ENCODE data around the gene GNB5.
A peak's percentile ranks its signal among the peaks of the same experiment; 100 is the strongest.

The GNB5 gene

GRCh38 chr15:52178765-52179164 is 12.4 kb downstream of the GNB5 start:
- TF ChIP-seq CTCF (IDR thresholded peaks at IDR 0.05; ENCODE audit: insufficient read depth, low read length) (no peak), POLR2AphosphoS5 (IDR thresholded peaks at IDR 0.05; ENCODE audit: low read depth) (no peak), REST (IDR thresholded peaks at IDR 0.05; ENCODE audit: insufficient replicate concordance, low read depth) (no peak)
- DNase-seq (ENCODE audit: low read depth in 1 of 2, low spot score in 1 of 2) = no peak
- no peak overlapping the region for H3K27ac ChIP-seq (replicated peaks)
- peaks cover 3% of the 10 kb centered on the region for H3K27me3 ChIP-seq (ENCODE audit: insufficient read depth, poor library complexity, severe bottlenecking)
- H3K4me3 ChIP-seq (replicated peaks; ENCODE audit: insufficient read depth, low read length) = peak overlapping the region; percentile 91

- no peak overlapping the region for H3K4me3 ChIP-seq (replicated peaks; ENCODE audit: insufficient read depth, low read length)
- TF ChIP-seq REST (IDR thresholded peaks at IDR 0.05; ENCODE audit: insufficient replicate concordance, low read depth) = no peak
- TF ChIP-seq CTCF (IDR thresholded peaks at IDR 0.05; ENCODE audit: insufficient read depth, low read length) = no peak
- TF ChIP-seq SPI1 (IDR thresholded peaks at IDR 0.05; ENCODE audit: borderline replicate concordance, low read depth) = no peak
- TF ChIP-seq POLR2AphosphoS5 (IDR thresholded peaks at IDR 0.05; ENCODE audit: low read depth) = no peak
- no peak for TF ChIP-seq GABPA (IDR thresholded peaks at IDR 0.05; ENCODE audit: low read depth)
- H3K27me3 ChIP-seq (ENCODE audit: insufficient read depth, poor library complexity, severe bottlenecking) = no peaks in the 10 kb centered on the region
- DNase-seq (ENCODE audit: low read depth in 1 of 2, low spot score in 1 of 2) = no peak
- H3K27ac ChIP-seq (replicated peaks) = no peak overlapping the region
Measured at GRCh38 chr15:52172869-52173268, 18.3 kb downstream of the GNB5 start.

GRCh38 chr15:52171807-52172206 is 19.4 kb downstream of the GNB5 start:
- no peak for DNase-seq (ENCODE audit: low read depth in 1 of 2, low spot score in 1 of 2)
- Histone ChIP-seq H3K27ac (replicated peaks) (no peak overlapping the region), H3K4me3 (replicated peaks; ENCODE audit: insufficient read depth, low read length) (no peak overlapping the region), H3K27me3 (ENCODE audit: insufficient read depth, poor library complexity, severe bottlenecking) (no peaks in the 10 kb centered on the region)
- TF ChIP-seq SPI1 (IDR thresholded peaks at IDR 0.05; ENCODE audit: borderline replicate concordance, low read depth) (no peak), GABPA (IDR thresholded peaks at IDR 0.05; ENCODE audit: low read depth) (no peak), CTCF (IDR thresholded peaks at IDR 0.05; ENCODE audit: insufficient read depth, low read length) (no peak), REST (IDR thresholded peaks at IDR 0.05; ENCODE audit: insufficient replicate concordance, low read depth) (no peak), POLR2AphosphoS5 (IDR thresholded peaks at IDR 0.05; ENCODE audit: low read depth) (no peak)

Data from HL-60 (cell line).